Keratinocyte (primary cell): Measurements from ENCODE around the gene SPOPL. TPM values are rescaled to one million over a fixed set of nuclear protein-coding genes. Genes with fewer than 3 reads are reported as not detected.
A peak's percentile ranks its signal among the peaks of the same experiment; 100 is the strongest.

Source experiments
- DNase-seq: peaks from one replicate; pipeline ENCODE4 v3.0.0-alpha.2; 2011; ENCODE audit warnings: low read depth, missing footprints, low spot score
- FAIRE-seq: peaks from 2 replicates; lab custom pipeline; 2011; peaks lifted over from hg19 to GRCh38; lab: Jason Lieb, UNC
- H2AFZ ChIP-seq: 2 replicates; pipeline ENCODE4 v1.6.0; 2012; ENCODE audit warnings: low read length, control low read depth, inconsistent platforms; ENCODE audit not compliant: control insufficient read depth
- H3K27ac ChIP-seq: 2 replicates; pipeline ENCODE4 v1.5.1; 2011; ENCODE audit warnings: low read length; ENCODE audit not compliant: control insufficient read depth, insufficient read depth
- H3K27me3 ChIP-seq: 3 replicates; pipeline ENCODE4 v1.6.0; 2011; ENCODE audit warnings: low read length; ENCODE audit not compliant: control insufficient read depth, insufficient read depth; ENCODE audit errors: extremely low read depth
- H3K36me3 ChIP-seq, 2 experiments: 2 replicates in 1 of 2; 3 replicates in 1 of 2; pipeline ENCODE4 v1.5.1; 2011; ENCODE audit warnings: low read length in 2 of 2, mild to moderate bottlenecking in 1 of 2; ENCODE audit not compliant: control insufficient read depth in 2 of 2, insufficient read depth in 2 of 2; ENCODE audit errors: extremely low read depth in 1 of 2
- H3K4me1 ChIP-seq: 3 replicates; pipeline ENCODE4 v1.5.1; 2011; ENCODE audit warnings: low read length; ENCODE audit not compliant: control insufficient read depth, insufficient read depth; ENCODE audit errors: extremely low read depth
- H3K4me2 ChIP-seq: 3 replicates; pipeline ENCODE4 v1.6.0; 2011; ENCODE audit warnings: low read depth, low read length; ENCODE audit not compliant: control insufficient read depth, insufficient read depth; ENCODE audit errors: extremely low read depth
- H3K4me3 ChIP-seq, 3 experiments: fragments of 200-600 bp in 1 of 3; sonication (generic) in 1 of 3; 2 replicates in 2 of 3; 3 replicates in 1 of 3; pipeline ENCODE4 v1.5.1; 2011 to 2016; ENCODE audit warnings: low read length in 3 of 3, mild to moderate bottlenecking in 3 of 3, control low read depth in 2 of 3, inconsistent platforms in 1 of 3, low read depth in 1 of 3, mixed read lengths in 1 of 3, mixed run types in 1 of 3, moderate library complexity in 1 of 3; ENCODE audit not compliant: control insufficient read depth in 2 of 3, insufficient read depth in 2 of 3; ENCODE audit errors: extremely low read depth in 1 of 3
- H3K79me2 ChIP-seq: 2 replicates; pipeline ENCODE4 v1.6.0; 2012; ENCODE audit warnings: low read length; ENCODE audit not compliant: control insufficient read depth, insufficient read depth
- H3K9ac ChIP-seq: 3 replicates; pipeline ENCODE4 v1.6.0; 2011; ENCODE audit warnings: low read length; ENCODE audit not compliant: control insufficient read depth, insufficient read depth; ENCODE audit errors: extremely low read depth
- H3K9me1 ChIP-seq: 3 replicates; pipeline ENCODE4 v1.6.0; 2011; ENCODE audit warnings: low read length; ENCODE audit not compliant: control insufficient read depth, insufficient read depth; ENCODE audit errors: extremely low read depth
- H3K9me3 ChIP-seq: 2 replicates; pipeline ENCODE4 v1.5.1; 2012; ENCODE audit warnings: low read depth, low read length; ENCODE audit not compliant: control insufficient read depth
- H4K20me1 ChIP-seq: 3 replicates; pipeline ENCODE4 v1.6.0; 2011; ENCODE audit warnings: low read length; ENCODE audit not compliant: control insufficient read depth, insufficient read depth; ENCODE audit errors: extremely low read depth
- CTCF ChIP-seq, 3 experiments: IDR thresholded peaks in 1 of 3; conservative IDR thresholded peaks in 1 of 3; optimal IDR thresholded peaks in 1 of 3; 2 replicates in 2 of 3; 3 replicates in 1 of 3; pipeline versions ENCODE3 to v1.5.1; 2011; ENCODE audit warnings: low read length in 3 of 3, mild to moderate bottlenecking in 3 of 3, moderate library complexity in 2 of 3, control low read depth in 1 of 3, inconsistent platforms in 1 of 3; ENCODE audit not compliant: insufficient read depth in 2 of 3; ENCODE audit errors: extremely low read depth in 1 of 3
- EZH2 ChIP-seq: IDR thresholded peaks from one replicate; pipeline ENCODE4 v1.6.1; 2012; ENCODE audit warnings: inconsistent platforms, mild to moderate bottlenecking, low read length, moderate library complexity
- dilution Hi-C: fragments of 300-500 bp; cut with MboI; formaldehyde crosslinking; loops from one replicate; pipeline ENCODE4 v1.7.0; 2020; ENCODE audit warnings: low sequenced_read_pairs; ENCODE audit not compliant: extremely low pct_ligation_motif_present
- polyA plus RNA-seq, 5 experiments: library from polyadenylated mRNA; depleted of rRNA in 3 of 5; stranded (reverse) in 3 of 5; stranded (forward) in 1 of 5; unstranded in 1 of 5; fragments of >200 nt; gene quantifications; 1 replicate in 1 of 5; 2 replicates in 3 of 5; 3 replicates in 1 of 5; pipeline versions ENCODE4 v1.2.1 to v1.2.3, GENCODE V29; 2011 to 2012; ENCODE audit warnings: missing spikeins in 2 of 5, low read depth in 1 of 5, low replicate concordance in 1 of 5

Gene SPOPL
- polyA plus RNA-seq, 1 donor (not counting 4 experiments of a cell fraction or from before 2014, with no cell fraction given) = 16.5 TPM

- no peak overlapping the region for H2AFZ ChIP-seq
- H3K27ac ChIP-seq = no peak overlapping the region
- dilution Hi-C loops = no loop called here
- H4K20me1 ChIP-seq = no peaks in the 10 kb centered on the region
- H3K27me3 ChIP-seq = no peaks in the 10 kb centered on the region
- FAIRE-seq (no peak), DNase-seq (no peak)
- no peak overlapping the region for H3K9ac ChIP-seq
- H3K9me1 ChIP-seq = no peaks in the 10 kb centered on the region
- H3K36me3 ChIP-seq = peaks cover 0 to 2% of the 10 kb centered on the region in 2 experiments
- H3K9me3 ChIP-seq = no peaks in the 10 kb centered on the region
- H3K79me2 ChIP-seq = no peaks in the 10 kb centered on the region
- peaks cover 8% of the 10 kb centered on the region for H3K4me1 ChIP-seq
- TF ChIP-seq EZH2 (no peak), CTCF (optimal IDR thresholded peaks at IDR 0.05 in 1 of 3, IDR thresholded peaks at IDR 0.05 in 1 of 3, conservative IDR thresholded peaks at IDR 0.05 in 1 of 3; ENCODE audit: extremely low read depth in 1 of 3, insufficient read depth in 2 of 3, low read length in 3 of 3) (no peak)
- H3K4me3 ChIP-seq = no peak overlapping the region
- H3K4me2 ChIP-seq = no peak overlapping the region
Observed at GRCh38 chr2:138600732-138601457, 99.3 kb downstream of the SPOPL start.

- no peak for DNase-seq
- Histone ChIP-seq H4K20me1 (no peaks in the 10 kb centered on the region), H3K4me1 (peaks cover 8% of the 10 kb centered on the region), H3K9me1 (no peaks in the 10 kb centered on the region), H2AFZ (no peak overlapping the region), H3K4me2 (no peak overlapping the region), H3K36me3 (no peaks in the 10 kb centered on the region), H3K9me3 (no peaks in the 10 kb centered on the region), H3K9ac (no peak overlapping the region), H3K4me3 (no peak overlapping the region), H3K27me3 (no peaks in the 10 kb centered on the region), H3K27ac (no peak overlapping the region), H3K79me2 (no peaks in the 10 kb centered on the region)
- peak; percentile 60 for FAIRE-seq
- dilution Hi-C loops = no loop called here
- no peak for TF ChIP-seq EZH2
- no peak for TF ChIP-seq CTCF (optimal IDR thresholded peaks at IDR 0.05 in 1 of 3, IDR thresholded peaks at IDR 0.05 in 1 of 3, conservative IDR thresholded peaks at IDR 0.05 in 1 of 3; ENCODE audit: extremely low read depth in 1 of 3, insufficient read depth in 2 of 3, low read length in 3 of 3)
Observed at GRCh38 chr2:138601458-138602165, 100.0 kb downstream of the SPOPL start.
